HG03575 (cell line): ENCODE results near the gene RARA.

Source experiments
- ATAC-seq: cut with Tn5 transposase; IDR thresholded peaks from one replicate; pipeline ENCODE4 v1.9.1; 2021; ENCODE audit not compliant: unreplicated experiment, insufficient number of reproducible peaks, low FRiP score; ENCODE audit errors: extremely low read depth

The RARA gene

GRCh38 chr17:40313668-40314583 lies 4.9 kb downstream of the RARA start:
- no peak for ATAC-seq

GRCh38 chr17:40314584-40314956 lies 5.6 kb downstream of the RARA start:
- ATAC-seq, result no peak

- no peak for ATAC-seq
Observed at GRCh38 chr17:40315206-40315605, 6.2 kb downstream of the RARA start.

- no peak for ATAC-seq
Observed at GRCh38 chr17:40315678-40316570, 6.9 kb downstream of the RARA start.

- no peak for ATAC-seq
Observed at GRCh38 chr17:40316571-40317344, 7.8 kb downstream of the RARA start.

- ATAC-seq, result no peak
Observed at GRCh38 chr17:40317345-40317873, 8.4 kb downstream of the RARA start.

- ATAC-seq, result no peak
Observed at GRCh38 chr17:40317880-40318829, 9.2 kb downstream of the RARA start.

- no peak for ATAC-seq
Observed at GRCh38 chr17:40318830-40319391, 9.9 kb downstream of the RARA start.

GRCh38 chr17:40319651-40320540 lies 10.9 kb downstream of the RARA start:
- ATAC-seq, result no peak

- no peak for ATAC-seq
Observed at GRCh38 chr17:40320756-40321523, 12.0 kb downstream of the RARA start.

GRCh38 chr17:40321524-40321929 lies 12.5 kb downstream of the RARA start:
- ATAC-seq, result no peak

- ATAC-seq, result no peak
Observed at GRCh38 chr17:40321961-40322357, 13.0 kb downstream of the RARA start.

GRCh38 chr17:40322358-40323315 lies 13.7 kb downstream of the RARA start:
- no peak for ATAC-seq

- no peak for ATAC-seq
Observed at GRCh38 chr17:40323391-40324381, 14.7 kb downstream of the RARA start.
